Activated CD4-positive, alpha-beta T cell treated with anti-CD3 and anti-CD28 coated beads for 36 hours (primary cell): Measurements from ENCODE around the gene YKT6. TPM values are rescaled to one million over a fixed set of nuclear protein-coding genes. Genes with fewer than 3 reads are reported as not detected.
A peak's percentile ranks its signal among the peaks of the same experiment; 100 is the strongest.

Experiments used
- ATAC-seq: fragments of 200-7000 bp; cut with Tn5 transposase; one replicate; pipeline ENCODE4 v1.10.0; 2021; ENCODE audit warnings: mild to moderate bottlenecking, moderate library complexity
- CTCF ChIA-PET: fragments of 350-600 bp; sonication (Branson Sonifier 250); formaldehyde crosslinking; loops from one replicate; lab custom pipeline; 2021; ENCODE audit warnings: antibody characterized with exemption; lab: Charles Lee
- POLR2A ChIA-PET: fragments of 350-600 bp; sonication (Branson Sonifier 250); formaldehyde crosslinking; loops from one replicate; lab custom pipeline; 2021; ENCODE audit warnings: antibody characterized with exemption, inconsistent platforms; lab: Charles Lee
- DNase-seq: peaks from one replicate; pipeline ENCODE4 v3.0.0-alpha.2; 2020
- H3K27ac Mint-ChIP-seq: one replicate; pipeline ENCODE4 v1.8.0; 2021; ENCODE audit warnings: mixed read lengths
- H3K27me3 Mint-ChIP-seq: one replicate; pipeline ENCODE4 v1.8.0; 2021; ENCODE audit warnings: mixed read lengths
- H3K36me3 Mint-ChIP-seq: one replicate; pipeline ENCODE4 v1.8.0; 2021; ENCODE audit warnings: low read depth, mixed read lengths
- H3K4me1 Mint-ChIP-seq: one replicate; pipeline ENCODE4 v1.8.0; 2021; ENCODE audit warnings: mixed read lengths
- H3K4me3 Mint-ChIP-seq: one replicate; pipeline ENCODE4 v1.8.0; 2021; ENCODE audit warnings: mild to moderate bottlenecking, moderate library complexity, mixed read lengths
- H3K9me3 Mint-ChIP-seq: one replicate; pipeline ENCODE4 v1.8.0; 2021; ENCODE audit warnings: low read depth, mixed read lengths
- intact Hi-C, 2 experiments: fragments of 100-400 bp; cut with DNase I in 1 of 2; cut with micrococcal nuclease in 1 of 2; formaldehyde crosslinking; loops; one replicate each; pipeline versions ENCODE4 v1.14.2 to v1.15.1; 2022 to 2024; cut with DNase I, micrococcal nuclease
- total RNA-seq, 2 experiments: library from RNA; stranded (reverse); gene quantifications; one replicate each; pipeline ENCODE4 v1.2.3, GENCODE V29; 2021

The YKT6 gene
- total RNA-seq, 2 experiments from 2014 or later, result 51.0 to 51.3 TPM

DNA sequence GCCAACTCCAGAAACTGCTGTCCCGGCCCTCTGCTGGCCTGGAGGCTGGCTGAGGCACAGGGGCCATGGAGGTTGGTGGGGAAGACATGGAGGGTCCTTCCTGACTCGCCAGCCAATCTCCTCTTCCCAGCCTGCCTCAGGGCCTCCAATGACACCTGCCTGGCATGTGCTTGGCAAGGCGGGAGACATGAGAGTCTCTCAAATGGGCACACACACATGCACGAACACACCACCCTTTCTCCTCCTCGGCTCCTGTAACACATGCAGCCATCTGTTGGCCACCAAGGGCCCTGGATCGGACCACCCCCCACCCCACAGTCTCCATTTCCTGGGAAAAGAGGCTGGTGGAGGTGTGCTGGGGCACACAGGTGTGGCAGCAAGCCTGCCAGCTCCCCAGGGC lies 56.4 kb downstream of the YKT6 start:
- Mint-ChIP-seq H3K27me3 (no peaks in the 10 kb centered on the region), H3K27ac (peak overlapping the region; percentile 90), H3K36me3 (no peaks in the 10 kb centered on the region), H3K4me3 (no peak overlapping the region), H3K9me3 (no peaks in the 10 kb centered on the region), H3K4me1 (peaks cover 46% of the 10 kb centered on the region)
- CTCF ChIA-PET, result interaction anchor here (0.6 to 4.3 kb wide), 5 partner anchors 16 to 287 kb away, joined by 3 to 13 read pairs (median 4); partner anchors contain the start of gene NUDCD3
- intact Hi-C loops, result loop anchor here (5.0 kb wide), 2 partner anchors 175 to 235 kb away; partner anchors contain the start of gene POLM (in 1 of the 2)
- DNase-seq, result no peak
- no peak for ATAC-seq
- POLR2A ChIA-PET, result interaction anchor here (0.8 to 1.3 kb wide), 2 partner anchors 22 to 234 kb away, joined by 3 to 4 read pairs; partner anchors contain the start of gene NUDCD3

- H3K4me1 Mint-ChIP-seq, result peaks cover 46% of the 10 kb centered on the region
- peak; percentile 91 for ATAC-seq
- intact Hi-C loops, result loop anchor here (1.0 to 5.0 kb wide), 4 partner anchors 58 to 236 kb away; partner anchors contain the start of genes POLD2 (in 1 of the 2), POLM (in 1 of the 2) and YKT6 (in 1 of the 2)
Measured at GRCh38 chr7:44257618-44258422, 57.0 kb downstream of the YKT6 start.

DNA sequence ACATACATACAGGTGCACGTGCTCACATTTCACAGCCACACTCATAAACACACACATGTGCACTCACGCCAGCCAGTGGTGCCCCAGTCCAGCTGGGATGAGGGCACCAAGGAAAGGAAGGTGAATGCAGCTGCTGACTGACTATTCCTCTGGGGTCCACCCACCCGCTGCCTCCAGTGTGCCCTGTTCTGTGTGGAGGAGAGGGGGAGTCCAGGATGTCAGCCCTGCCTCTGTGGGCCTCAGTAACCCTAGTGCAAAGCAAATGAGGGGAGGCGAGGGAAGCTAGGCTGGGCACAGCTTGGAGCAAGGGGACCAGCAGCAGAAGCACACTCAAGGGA lies 57.6 kb downstream of the YKT6 start:
- Mint-ChIP-seq H3K27ac (peak overlapping the region; percentile 90), H3K27me3 (no peaks in the 10 kb centered on the region), H3K9me3 (no peaks in the 10 kb centered on the region), H3K36me3 (no peaks in the 10 kb centered on the region), H3K4me3 (peak overlapping the region; percentile 30), H3K4me1 (peaks cover 46% of the 10 kb centered on the region)
- ChIA-PET CTCF (interaction anchor here (1.0 to 4.3 kb wide), 5 partner anchors 17 to 321 kb away, joined by 3 to 13 read pairs (median 3); partner anchors contain the start of gene NUDCD3), POLR2A (interaction anchor here (0.6 to 1.3 kb wide), 2 partner anchors 232 to 316 kb away, joined by 4 to 13 read pairs; partner anchors contain the start of gene NUDCD3)
- intact Hi-C loops, result loop anchor here (1.0 to 5.0 kb wide), 4 partner anchors 58 to 236 kb away; partner anchors contain the start of genes POLD2 (in 1 of the 2), POLM (in 1 of the 2) and YKT6 (in 1 of the 2)
- DNase-seq (no peak), ATAC-seq (peak; percentile 3)

More at GRCh38 chr7:44257618-44258422, 57.0 kb downstream of the YKT6 start:
- Mint-ChIP-seq H3K27me3 (no peaks in the 10 kb centered on the region), H3K4me3 (peak overlapping the region; percentile 30), H3K27ac (peak overlapping the region; percentile 90), H3K9me3 (no peaks in the 10 kb centered on the region), H3K36me3 (no peaks in the 10 kb centered on the region)
- DNase-seq, result peak; percentile 90
- POLR2A ChIA-PET, result interaction anchor here (0.6 to 1.3 kb wide), 4 partner anchors 22 to 316 kb away, joined by 3 to 13 read pairs (median 4); partner anchors contain the start of gene NUDCD3
- CTCF ChIA-PET, result interaction anchor here (0.5 to 4.3 kb wide), 7 partner anchors 16 to 322 kb away, joined by 3 to 13 read pairs (median 3); partner anchors contain the start of gene NUDCD3

- intact Hi-C loops, result loop anchor here (1.0 to 5.0 kb wide), 4 partner anchors 59 to 237 kb away; partner anchors contain the start of genes POLD2 (in 1 of the 2), POLM (in 1 of the 2) and YKT6 (in 1 of the 2)
- no peak overlapping the region for H3K4me3 Mint-ChIP-seq
- no peaks in the 10 kb centered on the region for H3K9me3 Mint-ChIP-seq
- no peaks in the 10 kb centered on the region for H3K36me3 Mint-ChIP-seq
- DNase-seq (no peak), ATAC-seq (no peak)
- CTCF ChIA-PET, result interaction anchor here (0.7 to 4.3 kb wide), 6 partner anchors 18 to 275 kb away, joined by 3 to 13 read pairs (median 3); no protein-coding TSS in a partner anchor
- H3K27ac Mint-ChIP-seq, result peak overlapping the region; percentile 90
- no peaks in the 10 kb centered on the region for H3K27me3 Mint-ChIP-seq
- H3K4me1 Mint-ChIP-seq, result peaks cover 46% of the 10 kb centered on the region
- POLR2A ChIA-PET, result no interaction called here
Measured at GRCh38 chr7:44258865-44259546, 58.2 kb downstream of the YKT6 start.

- CTCF ChIA-PET, result interaction anchor here (0.7 to 4.3 kb wide), 6 partner anchors 18 to 275 kb away, joined by 3 to 13 read pairs (median 3); no protein-coding TSS in a partner anchor
- H3K36me3 Mint-ChIP-seq, result no peaks in the 10 kb centered on the region
- ATAC-seq (peak; percentile 1), DNase-seq (peak; percentile 28)
- H3K9me3 Mint-ChIP-seq, result no peaks in the 10 kb centered on the region
- intact Hi-C loops, result loop anchor here (5.0 kb wide), 2 partner anchors 178 to 238 kb away; partner anchors contain the start of gene POLM (in 1 of the 2)
- POLR2A ChIA-PET, result interaction anchor here (0.6 kb wide), 1 partner anchor 523 kb away, joined by 3 read pairs; no protein-coding TSS in a partner anchor
- H3K27ac Mint-ChIP-seq, result peak overlapping the region; percentile 84
- peaks cover 46% of the 10 kb centered on the region for H3K4me1 Mint-ChIP-seq
- H3K27me3 Mint-ChIP-seq, result no peaks in the 10 kb centered on the region
- no peak overlapping the region for H3K4me3 Mint-ChIP-seq
Measured at GRCh38 chr7:44259547-44260457, 59.0 kb downstream of the YKT6 start.

DNA sequence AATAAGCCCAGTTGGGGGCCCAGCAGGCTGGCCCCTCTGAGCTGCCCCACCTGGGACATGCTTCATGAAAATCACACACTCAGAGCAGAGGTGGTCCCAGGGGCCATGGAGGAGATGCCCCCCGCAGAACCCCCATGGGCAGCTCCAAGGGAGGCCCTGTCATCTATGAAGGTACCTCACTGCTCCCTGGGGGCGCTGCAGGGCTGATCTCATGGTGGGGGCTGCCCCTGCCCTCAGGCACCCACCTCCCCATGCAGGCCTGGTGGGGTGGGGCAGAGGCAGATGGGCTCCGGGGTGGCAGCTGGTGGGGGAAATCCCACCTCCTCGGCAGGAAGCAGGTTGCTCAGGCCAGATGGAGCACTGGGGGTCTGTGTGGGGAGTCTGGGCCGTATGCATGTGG lies 60.5 kb downstream of the YKT6 start:
- DNase-seq, result no peak
- Mint-ChIP-seq H3K27me3 (no peaks in the 10 kb centered on the region), H3K27ac (no peak overlapping the region), H3K9me3 (no peaks in the 10 kb centered on the region), H3K4me1 (peaks cover 43% of the 10 kb centered on the region), H3K36me3 (no peaks in the 10 kb centered on the region), H3K4me3 (no peak overlapping the region)
- CTCF ChIA-PET, result interaction anchor here (4.3 kb wide), 1 partner anchor 20 kb away, joined by 13 read pairs; no protein-coding TSS in a partner anchor
- ATAC-seq, result no peak
- POLR2A ChIA-PET, result no interaction called here
- intact Hi-C loops, result no loop called here

DNA sequence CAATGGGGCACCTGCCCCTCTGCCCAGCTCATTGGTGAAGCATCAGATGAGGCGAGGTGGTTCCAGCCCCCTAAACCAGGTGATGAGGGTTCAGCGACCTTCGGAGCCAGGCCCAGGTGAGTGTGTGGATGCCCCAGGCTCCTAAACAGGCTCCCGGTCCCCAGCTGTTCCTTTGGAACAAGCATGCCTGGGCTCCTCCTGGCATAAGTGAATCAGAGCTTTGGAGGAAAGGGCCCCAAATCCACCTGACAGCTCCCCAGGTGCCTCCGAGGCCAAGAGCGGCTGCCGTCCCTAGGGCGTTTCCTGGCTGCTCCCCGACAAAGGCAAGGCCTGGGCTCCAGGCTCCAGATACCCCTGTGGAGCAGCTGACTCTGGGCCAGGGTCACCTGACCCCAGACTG lies 61.3 kb downstream of the YKT6 start:
- POLR2A ChIA-PET, result no interaction called here
- CTCF ChIA-PET, result no interaction called here
- ATAC-seq, result no peak
- Mint-ChIP-seq H3K27ac (no peak overlapping the region), H3K9me3 (no peaks in the 10 kb centered on the region), H3K4me3 (no peak overlapping the region), H3K4me1 (peaks cover 37% of the 10 kb centered on the region), H3K36me3 (no peaks in the 10 kb centered on the region), H3K27me3 (no peaks in the 10 kb centered on the region)
- intact Hi-C loops, result no loop called here
- DNase-seq, result no peak

DNA sequence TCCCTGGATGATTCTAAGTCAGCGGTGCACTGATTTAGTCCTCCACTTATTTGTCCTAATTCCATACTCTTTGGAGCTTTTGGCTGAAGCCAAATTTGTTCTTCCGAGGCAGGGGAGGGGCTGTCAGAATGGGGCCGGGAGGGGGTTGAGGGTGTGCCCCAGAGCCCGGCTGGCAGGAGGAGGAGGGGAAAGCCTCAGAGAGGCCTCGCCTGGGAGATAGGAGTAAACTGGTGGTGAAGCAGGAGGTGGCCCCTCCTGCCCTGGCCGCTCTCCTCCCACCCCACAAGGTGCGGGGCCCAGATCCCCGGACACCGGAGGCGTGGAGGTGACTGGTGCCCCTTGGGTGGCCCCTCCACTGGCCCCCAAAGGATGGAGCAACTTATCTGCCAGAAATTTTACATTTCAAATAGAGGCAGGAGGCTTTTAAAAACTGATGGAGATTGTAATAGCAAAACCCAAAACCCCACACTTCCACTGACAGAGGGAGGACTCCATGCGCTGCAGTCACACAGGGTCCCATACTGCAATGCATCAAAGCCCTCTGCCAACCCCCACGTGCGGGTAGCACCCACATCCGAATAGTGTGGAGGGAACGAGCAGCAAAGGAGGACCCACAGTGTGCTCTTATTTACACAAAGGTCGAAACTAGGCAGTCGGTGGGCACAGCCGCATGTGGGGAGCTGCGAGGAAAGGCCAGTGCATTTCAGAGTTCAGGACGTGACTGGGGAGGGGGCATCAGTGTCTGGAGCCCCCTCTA lies 62.7 kb downstream of the YKT6 start:
- ChIA-PET CTCF (no interaction called here), POLR2A (no interaction called here)
- Mint-ChIP-seq H3K27me3 (no peaks in the 10 kb centered on the region), H3K9me3 (no peaks in the 10 kb centered on the region), H3K4me1 (peaks cover 22% of the 10 kb centered on the region), H3K4me3 (no peak overlapping the region), H3K27ac (no peak overlapping the region), H3K36me3 (no peaks in the 10 kb centered on the region)
- no peak for ATAC-seq
- no peak for DNase-seq
- intact Hi-C loops, result no loop called here
